H1 (cell line): Measurements from ENCODE around the gene PHF13. TPM values are rescaled to one million over a fixed set of nuclear protein-coding genes. Genes with fewer than 3 reads are reported as not detected.

Source experiments
- CTCF ChIA-PET: fragments of 300-600 bp; sonication (Branson Sonifier 250); formaldehyde crosslinking; loops from one replicate; lab custom pipeline; 2021; ENCODE audit not compliant: partially characterized antibody; lab: Charles Lee
- POLR2A ChIA-PET: fragments of 300-600 bp; sonication (Branson Sonifier 250); formaldehyde crosslinking; loops from one replicate; lab custom pipeline; 2021; ENCODE audit warnings: inconsistent platforms; ENCODE audit not compliant: partially characterized antibody; lab: Charles Lee
- DNase-seq, 2 experiments: peaks; one replicate each; pipeline versions ENCODE4 v3.0.0 to v3.0.0-alpha.2; 2010 to 2022; ENCODE audit warnings: low spot score in 2 of 2, low read depth in 1 of 2, mixed read lengths in 1 of 2
- FAIRE-seq: peaks from 2 replicates; lab custom pipeline; 2011; peaks lifted over from hg19 to GRCh38; lab: Jason Lieb, UNC
- H2AFZ ChIP-seq: 2 replicates; pipeline ENCODE4 v1.8.1; 2012; ENCODE audit warnings: low read length, inconsistent platforms
- H2AK5ac ChIP-seq: 2 replicates; pipeline ENCODE4 v1.6.1; 2013; ENCODE audit warnings: low read depth, low read length
- H2BK120ac ChIP-seq: replicated peaks from 2 replicates; pipeline ENCODE3; 2013; ENCODE audit warnings: low read depth, low read length, inconsistent platforms
- H2BK12ac ChIP-seq: 2 replicates; pipeline ENCODE4 v1.6.1; 2013; ENCODE audit warnings: low read depth, low read length
- H2BK15ac ChIP-seq: 2 replicates; pipeline ENCODE4 v1.6.1; 2013; ENCODE audit warnings: low read length
- H2BK20ac ChIP-seq: 2 replicates; pipeline ENCODE4 v1.6.1; 2013; ENCODE audit warnings: low read length
- H2BK5ac ChIP-seq: 2 replicates; pipeline ENCODE4 v1.6.1; 2013; ENCODE audit warnings: low read depth, low read length
- H3K14ac ChIP-seq: 2 replicates; pipeline ENCODE4 v1.6.1; 2013; ENCODE audit warnings: inconsistent platforms; ENCODE audit not compliant: insufficient read length
- H3K18ac ChIP-seq: 2 replicates; pipeline ENCODE4 v1.6.1; 2013; ENCODE audit warnings: low read length; ENCODE audit errors: extremely low read depth
- H3K23ac ChIP-seq: 2 replicates; pipeline ENCODE4 v1.6.1; 2013; ENCODE audit warnings: inconsistent platforms; ENCODE audit not compliant: insufficient read length
- H3K23me2 ChIP-seq: 2 replicates; pipeline ENCODE4 v1.6.1; 2013; ENCODE audit warnings: low read depth, low read length
- H3K27ac ChIP-seq: 2 replicates; pipeline ENCODE4 v1.6.1; 2011; ENCODE audit warnings: low read depth, low read length, inconsistent platforms
- H3K27me3 ChIP-seq, 4 experiments: replicated peaks in 1 of 4; 1 replicate in 1 of 4; 2 replicates in 3 of 4; pipeline versions ENCODE4 v1.6.1 to v1.8.1; 2011 to 2013; ENCODE audit warnings: low read length in 3 of 4, mild to moderate bottlenecking in 3 of 4, inconsistent platforms in 2 of 4, mixed read lengths in 2 of 4, moderate library complexity in 1 of 4; ENCODE audit not compliant: control insufficient read depth in 3 of 4, insufficient read depth in 3 of 4; ENCODE audit errors: extremely low read depth in 1 of 4
- H3K36me3 ChIP-seq, 4 experiments: 2 replicates each; pipeline versions ENCODE4 v1.6.1 to v1.8.1; 2011 to 2013; ENCODE audit warnings: mild to moderate bottlenecking in 4 of 4, low read length in 3 of 4, moderate library complexity in 2 of 4, control low read depth in 1 of 4, inconsistent platforms in 1 of 4; ENCODE audit not compliant: insufficient read depth in 4 of 4, control insufficient read depth in 2 of 4
- H3K4ac ChIP-seq: replicated peaks from 2 replicates; pipeline ENCODE3; 2013; ENCODE audit warnings: low read length, low read depth, mixed read lengths, inconsistent platforms; ENCODE audit not compliant: insufficient read length
- H3K4me1 ChIP-seq, 4 experiments: replicated peaks in 1 of 4; 1 replicate in 1 of 4; 2 replicates in 3 of 4; pipeline versions ENCODE4 v1.6.1 to v1.8.1; 2011 to 2013; ENCODE audit warnings: low read length in 3 of 4, inconsistent platforms in 2 of 4, mixed read lengths in 1 of 4; ENCODE audit not compliant: insufficient read depth in 4 of 4, control insufficient read depth in 3 of 4
- H3K4me2 ChIP-seq, 2 experiments: 2 replicates each; pipeline versions ENCODE4 v1.6.1 to v1.8.1; 2011 to 2013; ENCODE audit warnings: low read depth in 2 of 2, low read length in 2 of 2, control low read depth in 1 of 2, inconsistent platforms in 1 of 2, mild to moderate bottlenecking in 1 of 2; ENCODE audit not compliant: insufficient read depth in 1 of 2
- H3K4me3 ChIP-seq, 4 experiments: fragments of 200-600, 300-600 bp in 1 of 4; sonication (generic), shearing (Covaris generic), sonication (Bioruptor Twin) in 1 of 4; 2 replicates each; pipeline versions ENCODE4 v1.5.1 to v1.8.1; 2011 to 2016; ENCODE audit warnings: low read length in 4 of 4, low read depth in 3 of 4, control low read depth in 2 of 4, inconsistent platforms in 2 of 4, mild to moderate bottlenecking in 2 of 4, mixed read lengths in 1 of 4, moderate library complexity in 1 of 4; ENCODE audit not compliant: insufficient read depth in 2 of 4; ENCODE audit errors: extremely low read depth in 1 of 4
- H3K56ac ChIP-seq: replicated peaks from 2 replicates; pipeline ENCODE3; 2013; ENCODE audit warnings: low read depth, mild to moderate bottlenecking, mixed read lengths, low read length, inconsistent platforms; ENCODE audit not compliant: insufficient read length
- H3K79me1 ChIP-seq: 2 replicates; pipeline ENCODE4 v1.6.1; 2013; ENCODE audit warnings: low read depth, low read length, control low read depth
- H3K79me2 ChIP-seq, 2 experiments: 2 replicates each; pipeline versions ENCODE4 v1.6.1 to v1.8.1; 2012 to 2013; ENCODE audit warnings: low read length in 2 of 2, mild to moderate bottlenecking in 2 of 2, inconsistent platforms in 1 of 2; ENCODE audit not compliant: insufficient read depth in 2 of 2, control insufficient read depth in 1 of 2
- H3K9ac ChIP-seq, 4 experiments: replicated peaks in 1 of 4; 1 replicate in 1 of 4; 2 replicates in 3 of 4; pipeline versions ENCODE4 v1.6.1 to v1.8.1; 2011 to 2013; ENCODE audit warnings: low read depth in 3 of 4, low read length in 3 of 4, control low read depth in 2 of 4, mild to moderate bottlenecking in 2 of 4, moderate library complexity in 2 of 4, inconsistent platforms in 1 of 4; ENCODE audit errors: extremely low read depth in 1 of 4
- H3K9me3 ChIP-seq, 2 experiments: 2 replicates each; pipeline versions ENCODE4 v1.6.1 to v1.8.1; 2012 to 2013; ENCODE audit warnings: mild to moderate bottlenecking in 2 of 2, moderate library complexity in 2 of 2, control low read depth in 1 of 2, inconsistent platforms in 1 of 2, low read depth in 1 of 2, low read length in 1 of 2, mixed read lengths in 1 of 2; ENCODE audit not compliant: insufficient read depth in 2 of 2
- H4K20me1 ChIP-seq, 2 experiments: replicated peaks in 1 of 2; 2 replicates each; pipeline versions ENCODE3 to v1.8.1; 2011 to 2013; ENCODE audit warnings: inconsistent platforms in 2 of 2, low read length in 2 of 2, mild to moderate bottlenecking in 1 of 2; ENCODE audit not compliant: insufficient read depth in 2 of 2, control insufficient read depth in 1 of 2
- H4K5ac ChIP-seq: 2 replicates; pipeline ENCODE4 v1.6.1; 2013; ENCODE audit warnings: low read length, low read depth, mixed read lengths, inconsistent platforms; ENCODE audit not compliant: insufficient read length
- H4K8ac ChIP-seq: 2 replicates; pipeline ENCODE4 v1.8.0; 2013; ENCODE audit warnings: mild to moderate bottlenecking, moderate library complexity, low read length, inconsistent platforms; ENCODE audit not compliant: insufficient read depth; ENCODE audit errors: extremely low read depth
- H4K91ac ChIP-seq: replicated peaks from 2 replicates; pipeline ENCODE3; 2013; ENCODE audit warnings: low read length, mixed read lengths, inconsistent platforms; ENCODE audit not compliant: insufficient read length
- BCL11A ChIP-seq, 2 experiments: IDR thresholded peaks; one replicate each; pipeline ENCODE4 v1.6.1; 2011; ENCODE audit warnings: low read depth in 2 of 2, low read length in 2 of 2, mild to moderate bottlenecking in 2 of 2
- CBX8 ChIP-seq: fragments of 300-800, 300-1000 bp; sonication (generic); IDR thresholded peaks from 2 replicates; pipeline ENCODE4 v1.7.1; 2016; ENCODE audit warnings: low read depth, low read length, borderline replicate concordance
- JUN ChIP-seq: IDR thresholded peaks from 2 replicates; pipeline ENCODE4 v1.6.1; 2011; ENCODE audit warnings: low read depth, mild to moderate bottlenecking, improper control_type of control experiment, low read length
- NANOG ChIP-seq: IDR thresholded peaks from 2 replicates; pipeline ENCODE4 v1.6.1; 2011; ENCODE audit warnings: low read length, low read depth, mild to moderate bottlenecking, inconsistent platforms; ENCODE audit not compliant: insufficient read depth, poor library complexity, severe bottlenecking
- PHF8 ChIP-seq: fragments of 200-600 bp; sonication (generic); conservative IDR thresholded peaks from 2 replicates; pipeline ENCODE4 v1.7.1; 2012; ENCODE audit warnings: low read depth, mild to moderate bottlenecking, inconsistent platforms, low read length, moderate library complexity
- POLR2A ChIP-seq, 2 experiments: IDR thresholded peaks; 1 replicate in 1 of 2; 2 replicates in 1 of 2; pipeline ENCODE4 v1.6.1; 2011; ENCODE audit warnings: low read depth in 2 of 2, low read length in 2 of 2, mild to moderate bottlenecking in 2 of 2; ENCODE audit errors: control extremely low read depth in 1 of 2
- RNF2 ChIP-seq: fragments of 200-900, 300-1000 bp; sonication (generic); IDR thresholded peaks from 2 replicates; pipeline ENCODE4 v1.7.1; 2016; ENCODE audit warnings: borderline replicate concordance, low read depth, mild to moderate bottlenecking, antibody characterized with exemption, low read length; ENCODE audit not compliant: poor library complexity, severe bottlenecking; ENCODE audit errors: missing control alignments
- WGBS, 2 experiments: shearing (Covaris generic) in 1 of 2; methylation state at CpG; one replicate each; pipeline versions ENCODE4 v1.1.6 to v1.1.7; 2013 to 2015; ENCODE audit warnings: low lambda C conversion rate in 2 of 2, mixed read lengths in 2 of 2, inconsistent platforms in 1 of 2, low coverage in 1 of 2, missing lambda C conversion rate in 1 of 2; ENCODE audit not compliant: insufficient replicate concordance in 2 of 2, insufficient coverage in 1 of 2, insufficient read length in 1 of 2; ENCODE audit errors: extremely low coverage in 1 of 2, missing lambda C conversion rate in 1 of 2; 5-methylcytosine and 5-hydroxymethylcytosine counted together
- polyA plus RNA-seq, 7 experiments: library from polyadenylated mRNA; depleted of rRNA in 3 of 7; stranded (reverse) in 5 of 7; unstranded in 2 of 7; fragments of >200 nt in 5 of 7; fragments of 200-250 nt in 2 of 7; gene quantifications; 1 replicate in 5 of 7; 2 replicates in 1 of 7; 4 replicates in 1 of 7; pipeline versions ENCODE4 v1.2.1 to v1.2.3, GENCODE V29; 2011 to 2013; ENCODE audit warnings: missing spikeins in 2 of 7, mixed read lengths in 2 of 7
- total RNA-seq: library from RNA; stranded (reverse); fragmentation: NEBNext Ultra II Directional; extraction: Animal tissue kit (Norgen Biotek cat#: 25700); gene quantifications from 2 replicates; pipeline ENCODE4 v1.2.1, GENCODE V29; 2021

The PHF13 gene
- total and polyA plus RNA-seq, 2 of the 8 experiments (the other 6 are each of a cell fraction or from before 2014, with no cell fraction given) = 11.7 to 39.6 TPM

GRCh38 chr1:6585841-6586240 is 27.7 kb upstream of the PHF13 start:
- Histone ChIP-seq H3K4me3 (no peak overlapping the region), H3K4ac (no peak overlapping the region), H3K56ac (no peak overlapping the region), H2BK5ac (no peak overlapping the region), H2AFZ (no peak overlapping the region), H4K91ac (no peak overlapping the region), H2BK15ac (no peak overlapping the region), H3K14ac (no peak overlapping the region), H3K18ac (no peak overlapping the region), H3K4me2 (no peak overlapping the region), H3K23ac (no peak overlapping the region), H2BK20ac (no peak overlapping the region), H2BK12ac (no peak overlapping the region), H2AK5ac (no peak overlapping the region), H3K79me1 (peaks cover 4% of the 10 kb centered on the region), H3K4me1 (peaks cover 0 to under 1% (median under 1%) of the 10 kb centered on the region in 4 experiments; a peak in 3 of 7 replicates), H3K27me3 (no peaks in the 10 kb centered on the region), H3K23me2 (no peaks in the 10 kb centered on the region), H2BK120ac (no peak overlapping the region), H3K9me3 (no peaks in the 10 kb centered on the region), H4K8ac (no peak overlapping the region), H4K20me1 (peaks cover 2 to 25% of the 10 kb centered on the region in 2 experiments), H3K9ac (no peak overlapping the region), H3K79me2 (peaks cover 0 to 8% of the 10 kb centered on the region in 2 experiments; a peak in 1 of 4 replicates), H3K36me3 (peaks cover 0 to 27% (median 4%) of the 10 kb centered on the region in 4 experiments; a peak in 6 of 8 replicates), H3K27ac (no peak overlapping the region), H4K5ac (no peak overlapping the region)
- no peak for DNase-seq
- TF ChIP-seq CBX8 (no peak), BCL11A (IDR thresholded peaks at IDR 0.05; ENCODE audit: low read depth in 2 of 2, low read length in 2 of 2) (no peak), PHF8 (no peak), NANOG (no peak), POLR2A (IDR thresholded peaks at IDR 0.05; ENCODE audit: control extremely low read depth in 1 of 2, low read depth in 2 of 2, low read length in 2 of 2) (no peak), JUN (no peak), RNF2 (no peak)
- CTCF ChIA-PET = interaction anchor here (1.8 kb wide), 1 partner anchor 31 kb away, joined by 6 read pairs; the partner anchor contains the start of genes NOL9 and TAS1R1
- POLR2A ChIA-PET = interaction anchor here (1.3 to 17.4 kb wide), 4 partner anchors 14 to 49 kb away, joined by 4 to 196 read pairs (median 4); partner anchors contain the start of genes KLHL21, NOL9, TAS1R1 and THAP3
- no peak for FAIRE-seq
- WGBS, 2 experiments = 89% methylated on average over 7 of the region's 7 CpGs; no CpG with 5 or more reads in 1 of the 2 experiments
